ENCODE results near the gene MAIP1.
A peak's percentile ranks its signal among the peaks of the same experiment; 100 is the strongest.

Gene MAIP1

GRCh38 chr2:199951023-199951422 lies 4.4 kb upstream of the MAIP1 start:
- H3K4me3 ChIP-seq (ENCODE audit: low read length) = no peak overlapping the region
- H3K9ac ChIP-seq (ENCODE audit: low read length) = no peak overlapping the region
- H3K4me1 ChIP-seq (ENCODE audit: control insufficient read depth, low read depth, low read length) = peaks cover 4% of the 10 kb centered on the region
- no peak overlapping the region for H3K27ac ChIP-seq (ENCODE audit: low read length)
- H3K36me3 ChIP-seq (ENCODE audit: control insufficient read depth, low read depth, low read length) = peaks cover 51% of the 10 kb centered on the region
- no peaks in the 10 kb centered on the region for H3K9me3 ChIP-seq (ENCODE audit: control insufficient read depth, low read depth, low read length)
- no peaks in the 10 kb centered on the region for H3K27me3 ChIP-seq (ENCODE audit: control insufficient read depth, insufficient read depth, low read length)

GRCh38 chr2:199955007-199955338 lies 409 bp upstream of the MAIP1 start:
- no peaks in the 10 kb centered on the region for H3K27me3 ChIP-seq (ENCODE audit: control insufficient read depth, insufficient read depth, low read length)
- H3K4me3 ChIP-seq (ENCODE audit: low read length) = peak overlapping the region; percentile 92
- H3K4me1 ChIP-seq (ENCODE audit: control insufficient read depth, low read depth, low read length) = peaks cover 4% of the 10 kb centered on the region
- H3K36me3 ChIP-seq (ENCODE audit: control insufficient read depth, low read depth, low read length) = peaks cover 36% of the 10 kb centered on the region
- peak overlapping the region; percentile 90 for H3K27ac ChIP-seq (ENCODE audit: low read length)
- peak overlapping the region; percentile 96 for H3K9ac ChIP-seq (ENCODE audit: low read length)
- H3K9me3 ChIP-seq (ENCODE audit: control insufficient read depth, low read depth, low read length) = no peaks in the 10 kb centered on the region

- Histone ChIP-seq H3K9ac (ENCODE audit: low read length) (peak overlapping the region; percentile 96), H3K9me3 (ENCODE audit: control insufficient read depth, low read depth, low read length) (no peaks in the 10 kb centered on the region), H3K36me3 (ENCODE audit: control insufficient read depth, low read depth, low read length) (peaks cover 36% of the 10 kb centered on the region), H3K4me1 (ENCODE audit: control insufficient read depth, low read depth, low read length) (peaks cover 4% of the 10 kb centered on the region), H3K27ac (ENCODE audit: low read length) (peak overlapping the region; percentile 90), H3K4me3 (ENCODE audit: low read length) (peak overlapping the region; percentile 92), H3K27me3 (ENCODE audit: control insufficient read depth, insufficient read depth, low read length) (no peaks in the 10 kb centered on the region)
Measured at GRCh38 chr2:199956062-199956380, 639 bp downstream of the MAIP1 start.

- Histone ChIP-seq H3K4me3 (ENCODE audit: low read length) (no peak overlapping the region), H3K9me3 (ENCODE audit: control insufficient read depth, low read depth, low read length) (no peaks in the 10 kb centered on the region)
Measured at GRCh38 chr2:199958014-199958413, 2.6 kb downstream of the MAIP1 start.

GRCh38 chr2:199962203-199962602 lies 6.8 kb downstream of the MAIP1 start:
- no peak overlapping the region for H3K9ac ChIP-seq (ENCODE audit: low read length)
- no peaks in the 10 kb centered on the region for H3K27me3 ChIP-seq (ENCODE audit: control insufficient read depth, insufficient read depth, low read length)
- no peaks in the 10 kb centered on the region for H3K9me3 ChIP-seq (ENCODE audit: control insufficient read depth, low read depth, low read length)
- H3K4me3 ChIP-seq (ENCODE audit: low read length) = no peak overlapping the region
- no peak overlapping the region for H3K27ac ChIP-seq (ENCODE audit: low read length)
- no peaks in the 10 kb centered on the region for H3K4me1 ChIP-seq (ENCODE audit: control insufficient read depth, low read depth, low read length)
- peaks cover 70% of the 10 kb centered on the region for H3K36me3 ChIP-seq (ENCODE audit: control insufficient read depth, low read depth, low read length)

More at GRCh38 chr2:199958014-199958413, 2.6 kb downstream of the MAIP1 start:
- Histone ChIP-seq H3K27me3 (ENCODE audit: control insufficient read depth, insufficient read depth, low read length) (no peaks in the 10 kb centered on the region), H3K27ac (ENCODE audit: low read length) (no peak overlapping the region), H3K9ac (ENCODE audit: low read length) (no peak overlapping the region), H3K36me3 (ENCODE audit: control insufficient read depth, low read depth, low read length) (peaks cover 43% of the 10 kb centered on the region), H3K4me1 (ENCODE audit: control insufficient read depth, low read depth, low read length) (no peaks in the 10 kb centered on the region)

- Histone ChIP-seq H3K27me3 (ENCODE audit: control insufficient read depth, insufficient read depth, low read length) (no peaks in the 10 kb centered on the region), H3K36me3 (ENCODE audit: control insufficient read depth, low read depth, low read length) (peaks cover 39% of the 10 kb centered on the region), H3K9me3 (ENCODE audit: control insufficient read depth, low read depth, low read length) (no peaks in the 10 kb centered on the region), H3K4me1 (ENCODE audit: control insufficient read depth, low read depth, low read length) (no peaks in the 10 kb centered on the region), H3K27ac (ENCODE audit: low read length) (no peak overlapping the region), H3K4me3 (ENCODE audit: low read length) (no peak overlapping the region), H3K9ac (ENCODE audit: low read length) (no peak overlapping the region)
Measured at GRCh38 chr2:199966405-199966804, 11.0 kb downstream of the MAIP1 start.

GRCh38 chr2:199966976-199967375 lies 11.6 kb downstream of the MAIP1 start:
- H3K27ac ChIP-seq (ENCODE audit: low read length) = no peak overlapping the region
- H3K9ac ChIP-seq (ENCODE audit: low read length) = no peak overlapping the region
- H3K36me3 ChIP-seq (ENCODE audit: control insufficient read depth, low read depth, low read length) = peaks cover 34% of the 10 kb centered on the region
- H3K9me3 ChIP-seq (ENCODE audit: control insufficient read depth, low read depth, low read length) = no peaks in the 10 kb centered on the region
- H3K4me1 ChIP-seq (ENCODE audit: control insufficient read depth, low read depth, low read length) = no peaks in the 10 kb centered on the region
- H3K4me3 ChIP-seq (ENCODE audit: low read length) = no peak overlapping the region
- no peaks in the 10 kb centered on the region for H3K27me3 ChIP-seq (ENCODE audit: control insufficient read depth, insufficient read depth, low read length)

- no peak overlapping the region for H3K27ac ChIP-seq (ENCODE audit: low read length)
- H3K9me3 ChIP-seq (ENCODE audit: control insufficient read depth, low read depth, low read length) = no peaks in the 10 kb centered on the region
- no peaks in the 10 kb centered on the region for H3K27me3 ChIP-seq (ENCODE audit: control insufficient read depth, insufficient read depth, low read length)
- H3K9ac ChIP-seq (ENCODE audit: low read length) = no peak overlapping the region
- H3K36me3 ChIP-seq (ENCODE audit: control insufficient read depth, low read depth, low read length) = peaks cover 26% of the 10 kb centered on the region
- no peak overlapping the region for H3K4me3 ChIP-seq (ENCODE audit: low read length)
- H3K4me1 ChIP-seq (ENCODE audit: control insufficient read depth, low read depth, low read length) = no peaks in the 10 kb centered on the region
Measured at GRCh38 chr2:199968126-199968525, 12.7 kb downstream of the MAIP1 start.

GRCh38 chr2:199972088-199972626 lies 16.8 kb downstream of the MAIP1 start:
- Histone ChIP-seq H3K9me3 (ENCODE audit: control insufficient read depth, low read depth, low read length) (no peaks in the 10 kb centered on the region), H3K36me3 (ENCODE audit: control insufficient read depth, low read depth, low read length) (no peaks in the 10 kb centered on the region), H3K27me3 (ENCODE audit: control insufficient read depth, insufficient read depth, low read length) (no peaks in the 10 kb centered on the region), H3K9ac (ENCODE audit: low read length) (no peak overlapping the region), H3K27ac (ENCODE audit: low read length) (no peak overlapping the region), H3K4me1 (ENCODE audit: control insufficient read depth, low read depth, low read length) (no peaks in the 10 kb centered on the region), H3K4me3 (ENCODE audit: low read length) (no peak overlapping the region)

GRCh38 chr2:199973703-199974102 lies 18.3 kb downstream of the MAIP1 start:
- H3K36me3 ChIP-seq (ENCODE audit: control insufficient read depth, low read depth, low read length) = no peaks in the 10 kb centered on the region
- H3K4me1 ChIP-seq (ENCODE audit: control insufficient read depth, low read depth, low read length) = no peaks in the 10 kb centered on the region
- no peaks in the 10 kb centered on the region for H3K9me3 ChIP-seq (ENCODE audit: control insufficient read depth, low read depth, low read length)
- no peak overlapping the region for H3K27ac ChIP-seq (ENCODE audit: low read length)
- H3K27me3 ChIP-seq (ENCODE audit: control insufficient read depth, insufficient read depth, low read length) = no peaks in the 10 kb centered on the region
- H3K4me3 ChIP-seq (ENCODE audit: low read length) = no peak overlapping the region
- no peak overlapping the region for H3K9ac ChIP-seq (ENCODE audit: low read length)

- Histone ChIP-seq H3K27me3 (ENCODE audit: control insufficient read depth, insufficient read depth, low read length) (no peaks in the 10 kb centered on the region), H3K36me3 (ENCODE audit: control insufficient read depth, low read depth, low read length) (no peaks in the 10 kb centered on the region), H3K9ac (ENCODE audit: low read length) (no peak overlapping the region), H3K4me3 (ENCODE audit: low read length) (no peak overlapping the region), H3K4me1 (ENCODE audit: control insufficient read depth, low read depth, low read length) (no peaks in the 10 kb centered on the region), H3K9me3 (ENCODE audit: control insufficient read depth, low read depth, low read length) (no peaks in the 10 kb centered on the region), H3K27ac (ENCODE audit: low read length) (no peak overlapping the region)
Measured at GRCh38 chr2:199975273-199975895, 20.0 kb downstream of the MAIP1 start.

GRCh38 chr2:199977984-199978415 lies 22.6 kb downstream of the MAIP1 start:
- Histone ChIP-seq H3K27me3 (ENCODE audit: control insufficient read depth, insufficient read depth, low read length) (no peaks in the 10 kb centered on the region), H3K4me1 (ENCODE audit: control insufficient read depth, low read depth, low read length) (peaks cover 4% of the 10 kb centered on the region), H3K9ac (ENCODE audit: low read length) (no peak overlapping the region), H3K27ac (ENCODE audit: low read length) (no peak overlapping the region), H3K9me3 (ENCODE audit: control insufficient read depth, low read depth, low read length) (no peaks in the 10 kb centered on the region), H3K36me3 (ENCODE audit: control insufficient read depth, low read depth, low read length) (no peaks in the 10 kb centered on the region), H3K4me3 (ENCODE audit: low read length) (no peak overlapping the region)
